OCI-LY7 (cell line): ENCODE results near the gene EGFR. TPM values are rescaled to one million over a fixed set of nuclear protein-coding genes. Genes with fewer than 3 reads are reported as not detected.

Source experiments
- BruUV-seq: library from RNA; stranded (reverse); fragments of 400-500 nt; replicated peaks from 2 replicates; lab custom pipeline; 2021; lab: Mats Ljungman, UMichigan
- CTCF ChIA-PET: fragments of 300-600 bp; sonication (Branson Sonifier 250); formaldehyde crosslinking; loops from one replicate; lab custom pipeline; 2022; ENCODE audit warnings: antibody characterized with exemption; ENCODE audit not compliant: unreplicated experiment; lab: Charles Lee
- POLR2A ChIA-PET: fragments of 300-600 bp; sonication (Branson Sonifier 250); formaldehyde crosslinking; loops from one replicate; lab custom pipeline; 2022; ENCODE audit warnings: antibody characterized with exemption; lab: Charles Lee
- DNase-seq: peaks from one replicate; pipeline ENCODE4 v3.0.0-alpha.2; 2015; ENCODE audit warnings: low spot score
- H2AFZ ChIP-seq: fragments of 200-600 bp; sonication (generic), shearing (Covaris generic); 2 replicates; pipeline ENCODE4 v1.6.1; 2014; ENCODE audit warnings: mild to moderate bottlenecking, antibody characterized with exemption, low read length, moderate library complexity
- H3K27ac ChIP-seq: fragments of 200-600 bp; sonication (generic); 2 replicates; pipeline ENCODE4 v1.5.1; 2014; ENCODE audit warnings: mixed run types, low read depth, mild to moderate bottlenecking, moderate library complexity, low read length, inconsistent platforms; ENCODE audit not compliant: poor library complexity, severe bottlenecking
- H3K36me3 ChIP-seq: fragments of 200-600 bp; sonication (generic); 2 replicates; pipeline ENCODE4 v1.6.1; 2014; ENCODE audit warnings: mild to moderate bottlenecking, antibody characterized with exemption, low read length, moderate library complexity, mixed read lengths; ENCODE audit not compliant: insufficient read depth
- H3K4me1 ChIP-seq: fragments of 200-600 bp; sonication (generic); 2 replicates; pipeline ENCODE4 v1.5.1; 2014; ENCODE audit warnings: mild to moderate bottlenecking, low read length; ENCODE audit not compliant: insufficient read depth, poor library complexity, severe bottlenecking
- H3K4me2 ChIP-seq: fragments of 200-600 bp; sonication (generic); 2 replicates; pipeline ENCODE4 v1.6.1; 2014; ENCODE audit warnings: mild to moderate bottlenecking, low read length
- H3K4me3 ChIP-seq: fragments of 200-600 bp; sonication (generic); 2 replicates; pipeline ENCODE4 v1.5.1; 2014; ENCODE audit warnings: mild to moderate bottlenecking, low read depth, low read length; ENCODE audit not compliant: poor library complexity, severe bottlenecking
- H3K79me2 ChIP-seq: fragments of 200-600 bp; sonication (generic); 2 replicates; pipeline ENCODE4 v1.6.1; 2016; ENCODE audit warnings: low read depth, mild to moderate bottlenecking, low read length, moderate library complexity, mixed read lengths; ENCODE audit not compliant: insufficient read depth
- H3K9me2 ChIP-seq: fragments of 200-600 bp; sonication (generic); 2 replicates; pipeline ENCODE4 v1.6.1; 2016; ENCODE audit warnings: mild to moderate bottlenecking, low read length, mixed read lengths; ENCODE audit not compliant: insufficient read depth
- H3K9me3 ChIP-seq: fragments of 200-600 bp; sonication (generic); 2 replicates; pipeline ENCODE4 v1.6.1; 2014; ENCODE audit warnings: mild to moderate bottlenecking, mixed run types, low read length, mixed read lengths
- H4K20me1 ChIP-seq: fragments of 200-600 bp; sonication (generic); 2 replicates; pipeline ENCODE4 v1.6.1; 2014; ENCODE audit warnings: mild to moderate bottlenecking, antibody characterized with exemption, low read length, moderate library complexity, mixed read lengths; ENCODE audit not compliant: insufficient read depth
- CTCF ChIP-seq: fragments of 200-600 bp; sonication (generic); conservative IDR thresholded peaks from 2 replicates; pipeline ENCODE4 v1.5.1; 2014; ENCODE audit warnings: mild to moderate bottlenecking, antibody characterized with exemption, low read length, moderate library complexity, mixed read lengths
- EZH2phosphoT487 ChIP-seq: fragments of 200-600 bp; sonication (generic); IDR thresholded peaks from 2 replicates; pipeline ENCODE4 v1.6.1; 2018; ENCODE audit warnings: low read depth, borderline replicate concordance, mild to moderate bottlenecking, mixed run types, antibody characterized with exemption, low read length, moderate library complexity, mixed read lengths
- intact Hi-C: fragments of 100-400 bp; cut with micrococcal nuclease; formaldehyde crosslinking; loops from one replicate; pipeline ENCODE4 v1.10.0; 2022; ENCODE audit not compliant: unreplicated experiment
- total RNA-seq, 2 experiments: library from RNA; depleted of rRNA in 1 of 2; stranded (reverse); fragments of >200 nt in 1 of 2; shearing (Covaris generic) in 1 of 2; gene quantifications; 2 replicates each; pipeline ENCODE4 v1.2.3, GENCODE V29; 2014 to 2022

Gene EGFR
- total RNA-seq, 2 experiments from 2014 or later: 0.27 TPM; not detected in 1

GRCh38 chr7:55241958-55242357 is 223.1 kb downstream of the EGFR start:
- Histone ChIP-seq H3K4me1 (no peaks in the 10 kb centered on the region), H3K4me3 (no peak overlapping the region), H3K9me3 (no peaks in the 10 kb centered on the region), H2AFZ (no peak overlapping the region), H3K9me2 (no peaks in the 10 kb centered on the region), H4K20me1 (no peaks in the 10 kb centered on the region), H3K27ac (no peak overlapping the region), H3K79me2 (no peaks in the 10 kb centered on the region), H3K36me3 (no peaks in the 10 kb centered on the region), H3K4me2 (no peak overlapping the region)
- CTCF ChIA-PET: no interaction called here
- POLR2A ChIA-PET: no interaction called here
- no TSS peak for BruUV-seq
- TF ChIP-seq EZH2phosphoT487: no peak
- TF ChIP-seq CTCF: no peak
- intact Hi-C loops: no loop called here
- DNase-seq: no peak

- BruUV-seq: no TSS peak
- Histone ChIP-seq H4K20me1 (no peaks in the 10 kb centered on the region), H3K79me2 (no peaks in the 10 kb centered on the region), H3K36me3 (no peaks in the 10 kb centered on the region), H2AFZ (no peak overlapping the region), H3K9me2 (no peaks in the 10 kb centered on the region), H3K4me3 (no peak overlapping the region), H3K4me1 (no peaks in the 10 kb centered on the region), H3K4me2 (no peak overlapping the region), H3K27ac (no peak overlapping the region), H3K9me3 (no peaks in the 10 kb centered on the region)
- CTCF ChIA-PET: no interaction called here
- TF ChIP-seq EZH2phosphoT487: no peak
- TF ChIP-seq CTCF: no peak
- POLR2A ChIA-PET: interaction anchor here (0.6 kb wide), 1 partner anchor 148 kb away, joined by 6 read pairs; no protein-coding TSS in a partner anchor
- no peak for DNase-seq
- intact Hi-C loops: no loop called here
Observed at GRCh38 chr7:55242613-55243012, 223.8 kb downstream of the EGFR start.

GRCh38 chr7:55244006-55244745 is 225.4 kb downstream of the EGFR start:
- CTCF ChIA-PET: no interaction called here

More at GRCh38 chr7:55244006-55244745, 225.4 kb downstream of the EGFR start:
- H3K9me2 ChIP-seq: no peaks in the 10 kb centered on the region
- no peak overlapping the region for H2AFZ ChIP-seq
- no peaks in the 10 kb centered on the region for H3K79me2 ChIP-seq
- H4K20me1 ChIP-seq: no peaks in the 10 kb centered on the region
- no peak overlapping the region for H3K4me2 ChIP-seq
- no TSS peak for BruUV-seq
- POLR2A ChIA-PET: no interaction called here
- H3K4me1 ChIP-seq: no peaks in the 10 kb centered on the region
- no peak overlapping the region for H3K4me3 ChIP-seq
- TF ChIP-seq CTCF (no peak), EZH2phosphoT487 (no peak)
- H3K27ac ChIP-seq: no peak overlapping the region
- intact Hi-C loops: no loop called here
- no peaks in the 10 kb centered on the region for H3K36me3 ChIP-seq
- no peak for DNase-seq
- H3K9me3 ChIP-seq: no peaks in the 10 kb centered on the region
